IMR-90 (cell line): Measurements from ENCODE around the gene TNRC6C. TPM values are rescaled to one million over a fixed set of nuclear protein-coding genes. Genes with fewer than 3 reads are reported as not detected.

Experiments used
- ATAC-seq: fragments of 200-7000 bp; cut with Tn5 transposase; 2 replicates; pipeline ENCODE4 v1.9.1; 2020; ENCODE audit warnings: low read depth, mild to moderate bottlenecking, moderate library complexity
- BruUV-seq: library from RNA; stranded (reverse); fragments of 400-500 nt; replicated peaks from 2 replicates; lab custom pipeline; 2021; lab: Mats Ljungman, UMichigan
- CTCF ChIA-PET: fragments of 300-600 bp; formaldehyde crosslinking; extraction: SDS; loops from one replicate; lab custom pipeline; 2021; ENCODE audit warnings: antibody characterized with exemption; lab: Yijun Ruan, JAX
- POLR2A ChIA-PET: fragments of 300-600 bp; sonication (Branson Sonifier 250); formaldehyde crosslinking; loops from one replicate; lab custom pipeline; 2022; ENCODE audit warnings: antibody characterized with exemption; ENCODE audit not compliant: unreplicated experiment; lab: Charles Lee
- DNase-seq: peaks from one replicate; pipeline ENCODE4 v3.0.0; 2013
- H2AFZ ChIP-seq: replicated peaks from 2 replicates; pipeline ENCODE3; 2013; ENCODE audit warnings: low read length, mild to moderate bottlenecking; ENCODE audit not compliant: poor library complexity
- H2AK5ac ChIP-seq: 2 replicates; pipeline ENCODE4 v1.6.1; 2013; ENCODE audit warnings: low read depth, low read length, inconsistent platforms
- H2AK9ac ChIP-seq: replicated peaks from 2 replicates; pipeline ENCODE3; 2013; ENCODE audit warnings: mild to moderate bottlenecking, low read depth, low read length, moderate library complexity; ENCODE audit not compliant: poor library complexity
- H2BK120ac ChIP-seq: 2 replicates; pipeline ENCODE4 v1.6.1; 2013; ENCODE audit warnings: low read depth, low read length, inconsistent platforms
- H2BK15ac ChIP-seq: 3 replicates; pipeline ENCODE4 v1.6.1; 2013; ENCODE audit warnings: low read depth, low read length, inconsistent platforms
- H2BK20ac ChIP-seq: 2 replicates; pipeline ENCODE4 v1.6.1; 2013; ENCODE audit warnings: low read depth, mild to moderate bottlenecking, inconsistent platforms, low read length, moderate library complexity
- H2BK5ac ChIP-seq: 2 replicates; pipeline ENCODE4 v1.6.1; 2013; ENCODE audit warnings: mild to moderate bottlenecking, low read depth, low read length, inconsistent platforms; ENCODE audit not compliant: poor library complexity, severe bottlenecking
- H3K14ac ChIP-seq: replicated peaks from 2 replicates; pipeline ENCODE4 v1.6.1; 2013; ENCODE audit warnings: low read depth, low read length, inconsistent platforms
- H3K18ac ChIP-seq: 2 replicates; pipeline ENCODE4 v1.6.1; 2013; ENCODE audit warnings: low read depth, low read length, control low read depth
- H3K23ac ChIP-seq: 2 replicates; pipeline ENCODE4 v1.6.1; 2013; ENCODE audit warnings: low read depth, low read length, inconsistent platforms
- H3K27ac ChIP-seq: 2 replicates; pipeline ENCODE4 v1.5.1; 2013; ENCODE audit warnings: mild to moderate bottlenecking, control low read depth, low read length; ENCODE audit not compliant: insufficient read depth
- H3K27me3 ChIP-seq: 2 replicates; pipeline ENCODE4 v1.6.1; 2013; ENCODE audit warnings: low read length; ENCODE audit not compliant: control insufficient read depth, insufficient read depth
- H3K36me3 ChIP-seq: 2 replicates; pipeline ENCODE4 v1.6.1; 2013; ENCODE audit warnings: low read length, mixed read lengths; ENCODE audit not compliant: control insufficient read depth, insufficient read depth
- H3K4ac ChIP-seq: 2 replicates; pipeline ENCODE4 v1.6.1; 2013; ENCODE audit warnings: low read depth, low read length, inconsistent platforms
- H3K4me1 ChIP-seq: 2 replicates; pipeline ENCODE4 v1.6.1; 2013; ENCODE audit warnings: low read length, mixed read lengths; ENCODE audit not compliant: control insufficient read depth, insufficient read depth
- H3K4me2 ChIP-seq: 2 replicates; pipeline ENCODE4 v1.6.1; 2013; ENCODE audit warnings: low read depth, mild to moderate bottlenecking, control low read depth, low read length, moderate library complexity
- H3K4me3 ChIP-seq: 2 replicates; pipeline ENCODE4 v1.5.1; 2013; ENCODE audit warnings: low read depth, mild to moderate bottlenecking, control low read depth, low read length, moderate library complexity; ENCODE audit not compliant: insufficient read depth
- H3K56ac ChIP-seq: 2 replicates; pipeline ENCODE4 v1.6.1; 2013; ENCODE audit warnings: low read length, inconsistent platforms; ENCODE audit not compliant: insufficient read depth; ENCODE audit errors: extremely low read depth
- H3K79me1 ChIP-seq, 2 experiments: 2 replicates each; pipeline ENCODE4 v1.6.1; 2013; ENCODE audit warnings: low read length in 2 of 2, inconsistent platforms in 1 of 2, low read depth in 1 of 2
- H3K9ac ChIP-seq: 2 replicates; pipeline ENCODE4 v1.6.1; 2013; ENCODE audit warnings: low read depth, low read length, control low read depth
- H3K9me1 ChIP-seq: 2 replicates; pipeline ENCODE4 v1.6.1; 2013; ENCODE audit warnings: low read length, inconsistent platforms; ENCODE audit not compliant: insufficient read depth
- H3K9me3 ChIP-seq: 2 replicates; pipeline ENCODE4 v1.6.1; 2013; ENCODE audit warnings: low read length; ENCODE audit not compliant: control insufficient read depth, insufficient read depth
- H4K20me1 ChIP-seq: 2 replicates; pipeline ENCODE4 v1.6.1; 2013; ENCODE audit warnings: low read length, inconsistent platforms; ENCODE audit not compliant: insufficient read depth
- H4K5ac ChIP-seq: 2 replicates; pipeline ENCODE4 v1.6.1; 2013; ENCODE audit warnings: mild to moderate bottlenecking, low read depth, low read length, control low read depth
- H4K8ac ChIP-seq, 2 experiments: 2 replicates each; pipeline ENCODE4 v1.6.1; 2013; ENCODE audit warnings: low read depth in 2 of 2, low read length in 2 of 2, control low read depth in 1 of 2, inconsistent platforms in 1 of 2
- H4K91ac ChIP-seq: 2 replicates; pipeline ENCODE4 v1.6.1; 2013; ENCODE audit warnings: low read depth, low read length, inconsistent platforms; ENCODE audit not compliant: insufficient read depth
- BHLHE40 ChIP-seq: fragments of 150-350 bp; IDR thresholded peaks from 2 replicates; pipeline ENCODE4 v1.6.1; 2016; ENCODE audit warnings: mild to moderate bottlenecking, low read depth, low read length
- CEBPB ChIP-seq: IDR thresholded peaks from 2 replicates; pipeline ENCODE4 v1.6.1; 2012; ENCODE audit warnings: low read depth, low read length, improper control_type of control experiment
- CHD1 ChIP-seq: IDR thresholded peaks from 2 replicates; pipeline ENCODE4 v1.6.1; 2012; ENCODE audit warnings: low read depth, low read length, improper control_type of control experiment
- CTCF ChIP-seq: conservative IDR thresholded peaks from 2 replicates; pipeline ENCODE4 v1.5.1; 2012; ENCODE audit warnings: mild to moderate bottlenecking, low read depth, low read length, improper control_type of control experiment
- ELK1 ChIP-seq: fragments of 150-350 bp; IDR thresholded peaks from 2 replicates; pipeline ENCODE4 v1.6.1; 2016; ENCODE audit warnings: low read depth, mild to moderate bottlenecking, low read length, moderate library complexity, borderline replicate concordance
- FOS ChIP-seq: fragments of 150-350 bp; IDR thresholded peaks from 2 replicates; pipeline ENCODE4 v1.6.1; 2016; ENCODE audit warnings: low read depth, low read length
- MAFK ChIP-seq: IDR thresholded peaks from 2 replicates; pipeline ENCODE4 v1.6.1; 2012; ENCODE audit warnings: low read depth, low read length, improper control_type of control experiment
- MAZ ChIP-seq: IDR thresholded peaks from 2 replicates; pipeline ENCODE4 v1.6.1; 2012; ENCODE audit warnings: low read depth, mild to moderate bottlenecking, low read length, improper control_type of control experiment, moderate library complexity, borderline replicate concordance
- MXI1 ChIP-seq: IDR thresholded peaks from 2 replicates; pipeline ENCODE4 v1.6.1; 2012; ENCODE audit warnings: low read depth, mild to moderate bottlenecking, low read length, moderate library complexity, borderline replicate concordance
- NFE2L2 ChIP-seq: fragments of 150-350 bp; IDR thresholded peaks from 2 replicates; pipeline ENCODE4 v1.6.1; 2016; ENCODE audit warnings: low read depth, mild to moderate bottlenecking, low read length
- POLR2A ChIP-seq: IDR thresholded peaks from 2 replicates; pipeline ENCODE4 v1.6.1; 2012; ENCODE audit warnings: mild to moderate bottlenecking, low read depth, low read length
- RAD21 ChIP-seq: IDR thresholded peaks from 2 replicates; pipeline ENCODE4 v1.6.1; 2012; ENCODE audit warnings: low read length, improper control_type of control experiment
- RCOR1 ChIP-seq: IDR thresholded peaks from 2 replicates; pipeline ENCODE4 v1.6.1; 2012; ENCODE audit warnings: mild to moderate bottlenecking, low read length, improper control_type of control experiment; ENCODE audit not compliant: insufficient replicate concordance
- RFX5 ChIP-seq: IDR thresholded peaks from 2 replicates; pipeline ENCODE4 v1.8.0; 2012; ENCODE audit warnings: low read depth, mild to moderate bottlenecking, low read length, moderate library complexity
- SMC3 ChIP-seq: fragments of 150-350 bp; IDR thresholded peaks from 2 replicates; pipeline ENCODE4 v1.6.1; 2016; ENCODE audit warnings: low read depth, mild to moderate bottlenecking, antibody characterized with exemption, low read length, moderate library complexity
- USF2 ChIP-seq: fragments of 150-350 bp; IDR thresholded peaks from 2 replicates; pipeline ENCODE4 v1.6.1; 2017; ENCODE audit warnings: mild to moderate bottlenecking, antibody characterized with exemption, low read length, low read depth
- WGBS, 2 experiments: methylation state at CpG; one replicate each; pipeline versions ENCODE4 v1.1.5 to v1.1.7; 2013; ENCODE audit warnings: missing lambda C conversion rate in 2 of 2; ENCODE audit not compliant: insufficient read length in 1 of 2; ENCODE audit errors: extremely low coverage in 2 of 2; 5-methylcytosine and 5-hydroxymethylcytosine counted together
- dilution Hi-C: fragments of 300-500 bp; cut with HindIII; formaldehyde crosslinking; loops from one replicate; pipeline ENCODE4 v1.14.3; 2018; ENCODE audit warnings: low sequenced_read_pairs; ENCODE audit not compliant: unreplicated experiment
- in situ Hi-C: fragments of 300-500 bp; cut with MboI; formaldehyde crosslinking; loops from 3 replicates; pipeline ENCODE4 v1.14.3; 2019; ENCODE audit warnings: low sequenced_read_pairs, inconsistent platforms, mixed read lengths
- intact Hi-C: fragments of 100-400 bp; cut with micrococcal nuclease; formaldehyde crosslinking; loops from 2 replicates; pipeline ENCODE4 v1.10.0; 2022
- polyA plus RNA-seq, 3 experiments: library from polyadenylated mRNA; depleted of rRNA; stranded (reverse); fragments of >200 nt; gene quantifications; 2 replicates each; pipeline ENCODE4 v1.2.3, GENCODE V29; 2012; ENCODE audit warnings: low replicate concordance in 1 of 3
- total RNA-seq: library from RNA; depleted of rRNA; stranded (reverse); fragments of >200 nt; gene quantifications from 2 replicates; pipeline ENCODE4 v1.2.3, GENCODE V29; 2012

The TNRC6C gene
- total and polyA plus RNA-seq, 2 of the 4 experiments (the other 2 are of a cell fraction) = 1.6 to 2.7 TPM

GRCh38 chr17:78127888-78128550 lies 169.5 kb downstream of the TNRC6C start:
- no peak overlapping the region for H3K56ac ChIP-seq
- H4K5ac ChIP-seq = no peak overlapping the region
- no peak overlapping the region for H2BK5ac ChIP-seq
- no peak overlapping the region for H3K23ac ChIP-seq
- no CpG with 5 or more reads among the region's 39 CpGs for WGBS, 2 experiments
- H3K27ac ChIP-seq = no peak overlapping the region
- ChIA-PET POLR2A (no interaction called here), CTCF (no interaction called here)
- H3K9me3 ChIP-seq = no peaks in the 10 kb centered on the region
- H3K27me3 ChIP-seq = peaks cover 61% of the 10 kb centered on the region
- H3K36me3 ChIP-seq = no peaks in the 10 kb centered on the region
- H3K9ac ChIP-seq = no peak overlapping the region; the same call in 1 of the 2 replicates
- H2BK15ac ChIP-seq = no peak overlapping the region
- DNase-seq = no peak
- no peak overlapping the region for H3K4ac ChIP-seq
- no peak overlapping the region for H2AK5ac ChIP-seq
- no peak overlapping the region for H3K18ac ChIP-seq
- in situ Hi-C loops (no loop called here), dilution Hi-C loops (no loop called here), intact Hi-C loops (no loop called here)
- H3K14ac ChIP-seq = no peak overlapping the region
- peak overlapping the region; percentile 71 for H3K4me2 ChIP-seq
- H3K4me1 ChIP-seq = peaks cover 2% of the 10 kb centered on the region; the same call in 1 of the 2 replicates
- TF ChIP-seq USF2 (no peak), MAZ (no peak), SMC3 (no peak), ELK1 (no peak), BHLHE40 (no peak), RCOR1 (no peak), CEBPB (no peak), CHD1 (no peak), CTCF (no peak), POLR2A (no peak), NFE2L2 (no peak), MXI1 (no peak), MAFK (no peak), RFX5 (no peak), RAD21 (no peak), FOS (no peak)
- no peaks in the 10 kb centered on the region; the same call in 1 of the 2 replicates for H4K20me1 ChIP-seq
- H2BK120ac ChIP-seq = no peak overlapping the region
- H3K4me3 ChIP-seq = peak overlapping the region; percentile 45
- H2AK9ac ChIP-seq = no peak overlapping the region
- no peak overlapping the region for H4K91ac ChIP-seq
- no peak overlapping the region for H2BK20ac ChIP-seq
- no peaks in the 10 kb centered on the region for H3K79me1 ChIP-seq
- H4K8ac ChIP-seq = no peak overlapping the region
- BruUV-seq = no TSS peak
- H3K9me1 ChIP-seq = no peaks in the 10 kb centered on the region
- ATAC-seq = peak; percentile 21
- peak overlapping the region; percentile 87 for H2AFZ ChIP-seq
